HFFc6 (cell line): ENCODE data around the gene CSF1R. TPM values are rescaled to one million over a fixed set of nuclear protein-coding genes. Genes with fewer than 3 reads are reported as not detected.
A peak's percentile ranks its signal among the peaks of the same experiment; 100 is the strongest.
"Not testable (repeated sequence)": the region's sequence is repeated elsewhere in the genome, so short reads cannot be mapped to it uniquely, and the experiment has no call there.

Experiments used
- DNase-seq: peaks from one replicate; pipeline ENCODE4 v3.0.0-alpha.2; 2018
- H3K27ac Mint-ChIP-seq: 2 replicates; pipeline ENCODE4 v1.8.0; 2020; ENCODE audit warnings: mild to moderate bottlenecking, mixed read lengths
- H3K27me3 Mint-ChIP-seq: 2 replicates; pipeline ENCODE4 v1.8.0; 2021; ENCODE audit warnings: mild to moderate bottlenecking, moderate library complexity, mixed read lengths; ENCODE audit not compliant: insufficient read depth
- H3K36me3 Mint-ChIP-seq: 2 replicates; pipeline ENCODE4 v1.8.0; 2021; ENCODE audit warnings: low read depth, mixed read lengths
- H3K4me1 Mint-ChIP-seq: 2 replicates; pipeline ENCODE4 v1.8.0; 2020; ENCODE audit warnings: low read depth, mixed read lengths
- H3K4me3 Mint-ChIP-seq: 2 replicates; pipeline ENCODE4 v1.8.0; 2020; ENCODE audit warnings: mild to moderate bottlenecking, moderate library complexity, mixed read lengths
- H3K9me3 Mint-ChIP-seq: 2 replicates; pipeline ENCODE4 v1.8.0; 2020; ENCODE audit warnings: mild to moderate bottlenecking, mixed read lengths
- CTCF ChIP-seq: fragments of 200-600 bp; sonication (generic); IDR thresholded peaks from 2 replicates; pipeline ENCODE4 v1.5.0; 2021; ENCODE audit warnings: antibody characterized with exemption, mild to moderate bottlenecking
- total RNA-seq, 6 experiments: library from RNA; stranded (reverse); fragmentation: NEBNext Ultra II Directional; extraction: Animal tissue kit (Norgen Biotek cat#: 25700); gene quantifications; 2 replicates in 1 of 6; 3 replicates in 5 of 6; pipeline ENCODE4 v1.2.3, GENCODE V29; 2021

The CSF1R gene
- total RNA-seq, 6 experiments from 2014 or later, result 0.26 to 1.5 (median 0.78) TPM

GRCh38 chr5:150038547-150038946, 47.8 kb downstream of the CSF1R start:
- no peak for DNase-seq
- TF ChIP-seq CTCF, result no peak
- Mint-ChIP-seq H3K9me3 (no peaks in the 10 kb centered on the region), H3K27me3 (peaks cover 2% of the 10 kb centered on the region; the same call in 1 of the 2 replicates), H3K4me3 (no peak overlapping the region), H3K36me3 (peaks cover 73% of the 10 kb centered on the region), H3K4me1 (peaks cover 81% of the 10 kb centered on the region), H3K27ac (no peak overlapping the region)

GRCh38 chr5:150036513-150036912, 49.8 kb downstream of the CSF1R start:
- Mint-ChIP-seq H3K36me3 (peaks cover 67% of the 10 kb centered on the region), H3K4me3 (peak overlapping the region; percentile 73), H3K9me3 (no peaks in the 10 kb centered on the region), H3K4me1 (peaks cover 67% of the 10 kb centered on the region), H3K27me3 (peaks cover 2% of the 10 kb centered on the region; the same call in 1 of the 2 replicates), H3K27ac (peak overlapping the region; percentile 91)
- peak; percentile 99 for DNase-seq
- no peak for TF ChIP-seq CTCF

GRCh38 chr5:150035139-150035895, 51.0 kb downstream of the CSF1R start:
- no peaks in the 10 kb centered on the region for H3K9me3 Mint-ChIP-seq
- TF ChIP-seq CTCF, result no peak
- peaks cover 2% of the 10 kb centered on the region for H3K27me3 Mint-ChIP-seq
- H3K4me1 Mint-ChIP-seq, result peaks cover 67% of the 10 kb centered on the region
- H3K4me3 Mint-ChIP-seq, result no peak overlapping the region
- no peak for DNase-seq
- H3K27ac Mint-ChIP-seq, result peak overlapping the region; percentile 91
- H3K36me3 Mint-ChIP-seq, result peaks cover 60% of the 10 kb centered on the region

- Mint-ChIP-seq H3K9me3 (no peaks in the 10 kb centered on the region), H3K4me3 (no peak overlapping the region), H3K4me1 (peaks cover 67% of the 10 kb centered on the region), H3K36me3 (peaks cover 59% of the 10 kb centered on the region), H3K27me3 (no peaks in the 10 kb centered on the region; the same call in 1 of the 2 replicates), H3K27ac (peak overlapping the region; percentile 91)
- TF ChIP-seq CTCF, result no peak
- DNase-seq, result peak; percentile 83
Measured at GRCh38 chr5:150034662-150035061, 51.7 kb downstream of the CSF1R start.

GRCh38 chr5:150033334-150033733, 53.0 kb downstream of the CSF1R start:
- no peak for DNase-seq
- TF ChIP-seq CTCF, result no peak
- Mint-ChIP-seq H3K27me3 (no peaks in the 10 kb centered on the region; the same call in 1 of the 2 replicates), H3K27ac (peak overlapping the region; percentile 15), H3K4me3 (no peak overlapping the region), H3K4me1 (peaks cover 54% of the 10 kb centered on the region), H3K36me3 (peaks cover 55% of the 10 kb centered on the region), H3K9me3 (no peaks in the 10 kb centered on the region)

- not testable (repeated sequence) for H3K27me3 Mint-ChIP-seq, H3K4me3 Mint-ChIP-seq, H3K9me3 Mint-ChIP-seq, DNase-seq, H3K27ac Mint-ChIP-seq, H3K4me1 Mint-ChIP-seq
- H3K36me3 Mint-ChIP-seq, result peaks cover 29% of the 10 kb centered on the region
Measured at GRCh38 chr5:150028047-150028446, 58.3 kb downstream of the CSF1R start.
